Body of pancreas (tissue), 4 donors: ENCODE data around the gene CYREN. TPM values are rescaled to one million over a fixed set of nuclear protein-coding genes. Genes with fewer than 3 reads are reported as not detected.

Source experiments
- ATAC-seq: fragments of 150-250 bp; one replicate; pipeline ENCODE4 v1.9.1; 2016
- DNase-seq, 4 donors: peaks; one replicate each; pipeline ENCODE4 v3.0.0-alpha.2; 2019
- H3K27ac ChIP-seq, 4 donors: fragments of 200-600 bp; sonication (generic); 1 replicate in 3 of 4; 2 replicates in 1 of 4; pipeline versions ENCODE4 v1.5.1 to v1.6.1; 2016 to 2019; ENCODE audit warnings: mild to moderate bottlenecking in 1 of 4, mixed read lengths in 1 of 4, moderate library complexity in 1 of 4
- H3K27me3 ChIP-seq, 2 donors: fragments of 200-600 bp; sonication (generic); one replicate each; pipeline ENCODE4 v1.6.0; 2016; ENCODE audit warnings: mild to moderate bottlenecking in 1 of 2
- H3K36me3 ChIP-seq, 2 donors: fragments of 200-600 bp; sonication (generic); replicated peaks in 1 of 2; 2 replicates each; pipeline ENCODE4 v1.5.1; 2016; ENCODE audit warnings: low read depth in 2 of 2; ENCODE audit not compliant: insufficient read depth in 1 of 2
- H3K4me1 ChIP-seq: fragments of 200-600 bp; sonication (generic); one replicate; pipeline ENCODE4 v1.6.0; 2016
- H3K4me3 ChIP-seq, 2 donors: fragments of 200-600 bp; sonication (generic); 1 replicate in 1 of 2; 2 replicates in 1 of 2; pipeline ENCODE4 v1.5.1; 2016 to 2019
- H3K9me3 ChIP-seq, 3 donors: fragments of 200-600 bp; sonication (generic); 1 replicate in 2 of 3; 2 replicates in 1 of 3; pipeline ENCODE4 v1.5.1; 2016
- CTCF ChIP-seq, 7 experiments: fragments of 450-650 bp in 4 of 7; fragments of 200-600 bp in 3 of 7; sonication (generic) in 3 of 7; IDR thresholded peaks; one replicate each; pipeline ENCODE4 v1.5.1; 2016 to 2019; ENCODE audit warnings: antibody characterized with exemption in 7 of 7
- POLR2A ChIP-seq, 3 donors: fragments of 450-650 bp; IDR thresholded peaks; one replicate each; pipeline ENCODE4 v1.6.1; 2016; ENCODE audit warnings: antibody characterized with exemption in 3 of 3, mild to moderate bottlenecking in 2 of 3
- WGBS, 2 donors: methylation state at CpG; one replicate each; pipeline ENCODE4 v1.1.5; 2017; 5-methylcytosine and 5-hydroxymethylcytosine counted together
- intact Hi-C: fragments of 100-400 bp; cut with DNase I; formaldehyde crosslinking; loops from one replicate; pipeline ENCODE4 v1.15.1; 2023
- total RNA-seq, 2 donors: library from RNA; depleted of rRNA; stranded (reverse); fragments of >200 nt; gene quantifications; one replicate each; pipeline ENCODE4 v1.1.0, GENCODE V29; 2016

CYREN gene
- total RNA-seq, 2 donors from 2014 or later: 32.9 to 40.5 TPM

GRCh38 chr7:135195156-135195555 lies 24.6 kb upstream of the CYREN start:
- no peak overlapping the region for H3K4me3 ChIP-seq
- DNase-seq (no peak), ATAC-seq (no peak)
- no peaks in the 10 kb centered on the region for H3K9me3 ChIP-seq
- TF ChIP-seq POLR2A (IDR thresholded peaks at IDR 0.05) (no peak), CTCF (IDR thresholded peaks at IDR 0.05) (no peak)
- peak overlapping the region in 3 of 4 donors; percentile 59 to 75 (median 74) for H3K27ac ChIP-seq
- H3K36me3 ChIP-seq: peaks cover 13 to 16% of the 10 kb centered on the region in 2 donors
- peaks cover 53% of the 10 kb centered on the region for H3K4me1 ChIP-seq
- intact Hi-C loops: no loop called here
- H3K27me3 ChIP-seq: no peaks in the 10 kb centered on the region
- WGBS, 2 donors: 89 to 90% methylated on average over 4 of the region's 4 CpGs

GRCh38 chr7:135194494-135195095 lies 24.1 kb upstream of the CYREN start:
- intact Hi-C loops: no loop called here
- Histone ChIP-seq H3K9me3 (no peaks in the 10 kb centered on the region), H3K4me3 (no peak overlapping the region), H3K4me1 (peaks cover 55% of the 10 kb centered on the region), H3K27ac (peak overlapping the region in 3 of 4 donors; percentile 59 to 75 (median 74)), H3K36me3 (peaks cover 13 to 16% of the 10 kb centered on the region in 2 donors), H3K27me3 (no peaks in the 10 kb centered on the region)
- WGBS, 2 donors: 87 to 90% methylated on average over 12 of the region's 12 CpGs
- no peak for TF ChIP-seq CTCF (IDR thresholded peaks at IDR 0.05)
- no peak for TF ChIP-seq POLR2A (IDR thresholded peaks at IDR 0.05)
- ATAC-seq: no peak
- no peak for DNase-seq

GRCh38 chr7:135193615-135194081 lies 23.1 kb upstream of the CYREN start:
- DNase-seq: peak in 3 of 4 donors; percentile 25 to 56 (median 46)
- H3K36me3 ChIP-seq: peaks cover 14 to 16% of the 10 kb centered on the region in 2 donors
- H3K9me3 ChIP-seq: no peaks in the 10 kb centered on the region
- no peak for TF ChIP-seq CTCF (IDR thresholded peaks at IDR 0.05)
- peak in 1 of 3 donors; percentile 17 for TF ChIP-seq POLR2A (IDR thresholded peaks at IDR 0.05)
- H3K4me3 ChIP-seq: no peak overlapping the region
- H3K27me3 ChIP-seq: no peaks in the 10 kb centered on the region
- intact Hi-C loops: no loop called here
- peak overlapping the region; percentile 59 to 75 (median 70) for H3K27ac ChIP-seq
- WGBS, 2 donors: 56 to 58% methylated on average over 10 of the region's 10 CpGs
- peaks cover 53% of the 10 kb centered on the region for H3K4me1 ChIP-seq
- ATAC-seq: peak; percentile 22

- DNase-seq (no peak), ATAC-seq (no peak)
- Histone ChIP-seq H3K9me3 (no peaks in the 10 kb centered on the region), H3K4me3 (no peak overlapping the region), H3K27ac (peak overlapping the region; percentile 59 to 75 (median 70)), H3K36me3 (peaks cover 15% of the 10 kb centered on the region in 2 donors), H3K27me3 (no peaks in the 10 kb centered on the region), H3K4me1 (peaks cover 55% of the 10 kb centered on the region)
- TF ChIP-seq CTCF (IDR thresholded peaks at IDR 0.05): no peak
- TF ChIP-seq POLR2A (IDR thresholded peaks at IDR 0.05): no peak
- intact Hi-C loops: no loop called here
- 63 to 66% methylated on average over 8 to 11 of the region's 11 CpGs for WGBS, 2 donors
Measured at GRCh38 chr7:135192914-135193536, 22.5 kb upstream of the CYREN start.
